SK-N-SH (cell line): Measurements from ENCODE around the gene CCNG2. TPM values are rescaled to one million over a fixed set of nuclear protein-coding genes. Genes with fewer than 3 reads are reported as not detected.

Experiments
- CTCF ChIA-PET: fragments of 300-600, 350-600 bp; formaldehyde crosslinking; extraction: SDS; loops from one replicate; lab custom pipeline; 2021; lab: Yijun Ruan, JAX
- POLR2A ChIA-PET: fragments of 350-600 bp; sonication (Branson Sonifier 250); formaldehyde crosslinking; extraction: SDS; loops from one replicate; lab custom pipeline; 2020; ENCODE audit warnings: antibody characterized with exemption, inconsistent platforms; lab: Yijun Ruan, JAX
- DNase-seq: peaks from one replicate; pipeline ENCODE4 v3.0.0; 2012
- H2AFZ ChIP-seq: fragments of 200-600 bp; sonication (generic); 2 replicates; pipeline ENCODE4 v1.8.1; 2016; ENCODE audit warnings: antibody characterized with exemption, mild to moderate bottlenecking, low read depth
- H3F3A ChIP-seq: fragments of 200-600 bp; sonication (generic); replicated peaks from 2 replicates; pipeline ENCODE3; 2016; ENCODE audit warnings: antibody characterized with exemption, mild to moderate bottlenecking; ENCODE audit not compliant: insufficient read depth
- H3K27ac ChIP-seq, 2 experiments: fragments of 200-500 bp in 1 of 2; fragments of 200-600 bp in 1 of 2; sonication (Bioruptor generic) in 1 of 2; sonication (generic), shearing (Covaris generic) in 1 of 2; 2 replicates each; pipeline versions ENCODE4 v1.5.1 to v1.6.1; 2014 to 2016; ENCODE audit warnings: low read depth in 2 of 2, inconsistent platforms in 1 of 2, low read length in 1 of 2, mild to moderate bottlenecking in 1 of 2, mixed read lengths in 1 of 2
- H3K27me3 ChIP-seq: fragments of 200-600 bp; sonication (generic), shearing (Covaris generic); 2 replicates; pipeline ENCODE4 v1.6.1; 2016; ENCODE audit warnings: mixed run types; ENCODE audit not compliant: insufficient read depth
- H3K36me3 ChIP-seq, 2 experiments: fragments of 200-500 bp in 1 of 2; fragments of 200-600 bp in 1 of 2; sonication (Bioruptor generic) in 1 of 2; sonication (generic) in 1 of 2; replicated peaks in 1 of 2; 2 replicates each; pipeline versions ENCODE3 to v1.5.1; 2014 to 2016; ENCODE audit warnings: low read length in 1 of 2, mild to moderate bottlenecking in 1 of 2; ENCODE audit not compliant: insufficient read depth in 2 of 2, control insufficient read depth in 1 of 2
- H3K4me1 ChIP-seq, 2 experiments: fragments of 200-500 bp in 1 of 2; fragments of 200-600 bp in 1 of 2; sonication (Bioruptor generic) in 1 of 2; sonication (generic), shearing (Covaris generic) in 1 of 2; 2 replicates each; pipeline versions ENCODE4 v1.5.1 to v1.6.1; 2014 to 2016; ENCODE audit warnings: low read depth in 1 of 2, low read length in 1 of 2, mixed run types in 1 of 2; ENCODE audit not compliant: insufficient read depth in 2 of 2, control insufficient read depth in 1 of 2
- H3K4me2 ChIP-seq: fragments of 200-600 bp; sonication (generic), shearing (Covaris generic); 2 replicates; pipeline ENCODE4 v1.6.1; 2017; ENCODE audit warnings: mixed run types
- H3K4me3 ChIP-seq, 2 experiments: fragments of 200-500 bp in 1 of 2; fragments of 200-600 bp in 1 of 2; sonication (Bioruptor generic) in 1 of 2; sonication (generic), shearing (Covaris generic) in 1 of 2; 2 replicates each; pipeline versions ENCODE4 v1.5.1 to v1.8.1; 2014 to 2016; ENCODE audit warnings: low read depth in 2 of 2, inconsistent platforms in 1 of 2, low read length in 1 of 2, mild to moderate bottlenecking in 1 of 2, mixed read lengths in 1 of 2, moderate library complexity in 1 of 2
- H3K79me2 ChIP-seq: fragments of 200-600 bp; sonication (generic); 2 replicates; pipeline ENCODE4 v1.8.1; 2017; ENCODE audit warnings: mild to moderate bottlenecking; ENCODE audit not compliant: insufficient read depth
- H3K9ac ChIP-seq: fragments of 200-600 bp; sonication (generic); 2 replicates; pipeline ENCODE4 v1.6.1; 2017; ENCODE audit warnings: mixed run types
- H3K9me2 ChIP-seq: fragments of 200-600 bp; sonication (generic); 2 replicates; pipeline ENCODE4 v1.6.1; 2017; ENCODE audit warnings: mixed run types
- H3K9me3 ChIP-seq: fragments of 200-600 bp; sonication (generic); 2 replicates; pipeline ENCODE4 v1.6.1; 2017; ENCODE audit warnings: mixed run types, mild to moderate bottlenecking, moderate library complexity
- H4K20me1 ChIP-seq: fragments of 200-600 bp; sonication (generic); 2 replicates; pipeline ENCODE4 v1.6.1; 2017; ENCODE audit warnings: mild to moderate bottlenecking, mixed run types; ENCODE audit not compliant: insufficient read depth
- CHD2 ChIP-seq: fragments of 150-350 bp; IDR thresholded peaks from 2 replicates; pipeline ENCODE4 v1.6.1; 2018; ENCODE audit warnings: low read length; ENCODE audit not compliant: partially characterized antibody
- ELF1 ChIP-seq: IDR thresholded peaks from 2 replicates; pipeline ENCODE4 v1.4.0; 2012
- EZH2phosphoT487 ChIP-seq: fragments of 200-600 bp; sonication (generic); IDR thresholded peaks from 2 replicates; pipeline ENCODE4 v1.6.1; 2017; ENCODE audit warnings: low read depth, mixed run types, mild to moderate bottlenecking, antibody characterized with exemption, moderate library complexity, borderline replicate concordance
- FOXM1 ChIP-seq: IDR thresholded peaks from 2 replicates; pipeline ENCODE4 v1.4.0; 2012; ENCODE audit warnings: low read depth, mild to moderate bottlenecking
- GABPA ChIP-seq: IDR thresholded peaks from 2 replicates; pipeline ENCODE4 v1.4.0; 2012; ENCODE audit warnings: low read depth, mild to moderate bottlenecking
- GATA2 ChIP-seq: sonication (generic); formaldehyde crosslinking; IDR thresholded peaks from 2 replicates; pipeline ENCODE4 v1.5.0; 2020; ENCODE audit warnings: mild to moderate bottlenecking, missing genetic modification reagents
- JUND ChIP-seq: IDR thresholded peaks from 2 replicates; pipeline ENCODE4 v1.4.0; 2012
- MXI1 ChIP-seq: IDR thresholded peaks from 2 replicates; pipeline ENCODE4 v1.6.1; 2012; ENCODE audit warnings: mild to moderate bottlenecking, low read depth, low read length, improper control_type of control experiment
- NFIC ChIP-seq: IDR thresholded peaks from 2 replicates; pipeline ENCODE4 v1.4.0; 2012; ENCODE audit warnings: borderline replicate concordance
- NRF1 ChIP-seq: IDR thresholded peaks from 2 replicates; pipeline ENCODE4 v1.6.1; 2012; ENCODE audit warnings: low read depth, mild to moderate bottlenecking, low read length
- POLR2AphosphoS5 ChIP-seq: IDR thresholded peaks from 2 replicates; pipeline ENCODE4 v1.6.1; 2012; ENCODE audit warnings: low read depth, low read length
- RAD21 ChIP-seq: IDR thresholded peaks from 2 replicates; pipeline ENCODE4 v1.6.1; 2012; ENCODE audit warnings: mild to moderate bottlenecking, low read length
- RXRA ChIP-seq: IDR thresholded peaks from 2 replicates; pipeline ENCODE4 v1.4.0; 2012; ENCODE audit warnings: low read depth, mild to moderate bottlenecking, borderline replicate concordance
- SMC3 ChIP-seq: IDR thresholded peaks from 2 replicates; pipeline ENCODE4 v1.6.1; 2012; ENCODE audit warnings: low read depth, low read length, improper control_type of control experiment
- TAF1 ChIP-seq: IDR thresholded peaks from 2 replicates; pipeline ENCODE4 v1.6.1; 2012; ENCODE audit warnings: low read depth, mild to moderate bottlenecking, low read length, moderate library complexity, borderline replicate concordance
- TCF12 ChIP-seq: IDR thresholded peaks from 2 replicates; pipeline ENCODE4 v1.4.0; 2012
- TEAD4 ChIP-seq: IDR thresholded peaks from 2 replicates; pipeline ENCODE4 v1.4.0; 2012; ENCODE audit warnings: mild to moderate bottlenecking, borderline replicate concordance; ENCODE audit not compliant: insufficient read depth
- WGBS: methylation state at CpG from one replicate; pipeline ENCODE4 v1.1.6; 2017; ENCODE audit warnings: low lambda C conversion rate; 5-methylcytosine and 5-hydroxymethylcytosine counted together
- polyA plus RNA-seq, 3 experiments: library from polyadenylated mRNA; depleted of rRNA; stranded (reverse); fragments of >200 nt; gene quantifications; 2 replicates each; pipeline ENCODE4 v1.2.3, GENCODE V29; 2012
- TF ChIP-seq, protein P1 (sequence below): fragments of 150-350 bp; IDR thresholded peaks from 2 replicates; pipeline ENCODE4 v1.6.1; 2017; ENCODE audit warnings: antibody characterized with exemption, low read length, low read depth, borderline replicate concordance
- TF ChIP-seq, protein P2 (sequence below): IDR thresholded peaks from 2 replicates; pipeline ENCODE4 v1.4.0; 2012; ENCODE audit warnings: low read depth, borderline replicate concordance
- TF ChIP-seq, protein P3 (sequence below): fragments of 150-350 bp; IDR thresholded peaks from 2 replicates; pipeline ENCODE4 v1.6.1; 2016; ENCODE audit warnings: mild to moderate bottlenecking, low read depth, low read length

CCNG2 gene
- polyA plus RNA-seq, 1 of the 3 experiments (the other 2 are of a cell fraction), result 8.9 TPM

DNA sequence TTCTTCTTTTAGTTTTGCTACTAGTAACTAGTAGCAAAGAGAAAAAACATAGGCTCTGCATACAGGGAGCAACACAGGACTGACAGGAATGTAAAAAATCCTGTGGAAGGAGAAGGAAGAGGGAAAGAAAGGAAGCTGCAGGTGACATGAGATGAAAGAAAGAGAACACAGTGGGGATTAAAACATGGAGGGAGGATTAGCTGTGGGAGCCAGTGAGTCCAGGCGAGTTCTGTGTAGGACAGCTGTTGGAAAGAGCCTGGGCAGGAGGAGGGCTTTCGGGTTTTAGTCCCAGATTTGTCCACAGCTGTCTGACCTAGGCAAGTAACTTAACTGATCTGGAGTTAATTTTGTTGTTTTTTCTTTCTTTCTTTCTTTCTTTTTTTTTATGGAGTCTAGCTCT is 21.6 kb downstream of the CCNG2 start:
- Histone ChIP-seq H3K27ac (no peak overlapping the region), H3K79me2 (no peaks in the 10 kb centered on the region), H3K27me3 (no peaks in the 10 kb centered on the region; the same call in 1 of the 2 replicates), H3K4me2 (no peak overlapping the region), H4K20me1 (no peaks in the 10 kb centered on the region), H3K9me3 (no peaks in the 10 kb centered on the region), H3K4me1 (no peaks in the 10 kb centered on the region), H3K9ac (no peak overlapping the region), H3K9me2 (no peaks in the 10 kb centered on the region), H2AFZ (no peak overlapping the region), H3F3A (no peaks in the 10 kb centered on the region), H3K4me3 (no peak overlapping the region), H3K36me3 (no peaks in the 10 kb centered on the region)
- no peak for DNase-seq
- POLR2A ChIA-PET, result interaction anchor here (1.4 kb wide), 1 partner anchor 11 kb away, joined by 6 read pairs; no protein-coding TSS in a partner anchor
- TF ChIP-seq NRF1, result no peak
- no peak for TF ChIP-seq JUND
- TF ChIP-seq ELF1, result no peak
- no peak for TF ChIP-seq TCF12
- TF ChIP-seq, protein P1, sequence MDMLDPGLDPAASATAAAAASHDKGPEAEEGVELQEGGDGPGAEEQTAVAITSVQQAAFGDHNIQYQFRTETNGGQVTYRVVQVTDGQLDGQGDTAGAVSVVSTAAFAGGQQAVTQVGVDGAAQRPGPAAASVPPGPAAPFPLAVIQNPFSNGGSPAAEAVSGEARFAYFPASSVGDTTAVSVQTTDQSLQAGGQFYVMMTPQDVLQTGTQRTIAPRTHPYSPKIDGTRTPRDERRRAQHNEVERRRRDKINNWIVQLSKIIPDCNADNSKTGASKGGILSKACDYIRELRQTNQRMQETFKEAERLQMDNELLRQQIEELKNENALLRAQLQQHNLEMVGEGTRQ, result no peak
- TF ChIP-seq SMC3, result no peak
- TF ChIP-seq CHD2, result no peak
- no peak for TF ChIP-seq TEAD4
- no peak for TF ChIP-seq TAF1
- TF ChIP-seq, protein P2, sequence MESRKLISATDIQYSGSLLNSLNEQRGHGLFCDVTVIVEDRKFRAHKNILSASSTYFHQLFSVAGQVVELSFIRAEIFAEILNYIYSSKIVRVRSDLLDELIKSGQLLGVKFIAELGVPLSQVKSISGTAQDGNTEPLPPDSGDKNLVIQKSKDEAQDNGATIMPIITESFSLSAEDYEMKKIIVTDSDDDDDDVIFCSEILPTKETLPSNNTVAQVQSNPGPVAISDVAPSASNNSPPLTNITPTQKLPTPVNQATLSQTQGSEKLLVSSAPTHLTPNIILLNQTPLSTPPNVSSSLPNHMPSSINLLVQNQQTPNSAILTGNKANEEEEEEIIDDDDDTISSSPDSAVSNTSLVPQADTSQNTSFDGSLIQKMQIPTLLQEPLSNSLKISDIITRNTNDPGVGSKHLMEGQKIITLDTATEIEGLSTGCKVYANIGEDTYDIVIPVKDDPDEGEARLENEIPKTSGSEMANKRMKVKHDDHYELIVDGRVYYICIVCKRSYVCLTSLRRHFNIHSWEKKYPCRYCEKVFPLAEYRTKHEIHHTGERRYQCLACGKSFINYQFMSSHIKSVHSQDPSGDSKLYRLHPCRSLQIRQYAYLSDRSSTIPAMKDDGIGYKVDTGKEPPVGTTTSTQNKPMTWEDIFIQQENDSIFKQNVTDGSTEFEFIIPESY, result no peak
- no peak for TF ChIP-seq FOXM1
- TF ChIP-seq, protein P3, sequence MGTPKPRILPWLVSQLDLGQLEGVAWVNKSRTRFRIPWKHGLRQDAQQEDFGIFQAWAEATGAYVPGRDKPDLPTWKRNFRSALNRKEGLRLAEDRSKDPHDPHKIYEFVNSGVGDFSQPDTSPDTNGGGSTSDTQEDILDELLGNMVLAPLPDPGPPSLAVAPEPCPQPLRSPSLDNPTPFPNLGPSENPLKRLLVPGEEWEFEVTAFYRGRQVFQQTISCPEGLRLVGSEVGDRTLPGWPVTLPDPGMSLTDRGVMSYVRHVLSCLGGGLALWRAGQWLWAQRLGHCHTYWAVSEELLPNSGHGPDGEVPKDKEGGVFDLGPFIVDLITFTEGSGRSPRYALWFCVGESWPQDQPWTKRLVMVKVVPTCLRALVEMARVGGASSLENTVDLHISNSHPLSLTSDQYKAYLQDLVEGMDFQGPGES, result no peak
- TF ChIP-seq GATA2, result no peak
- CTCF ChIA-PET, result interaction anchor here (1.4 to 1.6 kb wide), 2 partner anchors 13 to 25 kb away, joined by 3 to 6 read pairs; no protein-coding TSS in a partner anchor
- 61% methylated on average over 2 of the region's 2 CpGs for whole genome bisulfite sequencing

DNA sequence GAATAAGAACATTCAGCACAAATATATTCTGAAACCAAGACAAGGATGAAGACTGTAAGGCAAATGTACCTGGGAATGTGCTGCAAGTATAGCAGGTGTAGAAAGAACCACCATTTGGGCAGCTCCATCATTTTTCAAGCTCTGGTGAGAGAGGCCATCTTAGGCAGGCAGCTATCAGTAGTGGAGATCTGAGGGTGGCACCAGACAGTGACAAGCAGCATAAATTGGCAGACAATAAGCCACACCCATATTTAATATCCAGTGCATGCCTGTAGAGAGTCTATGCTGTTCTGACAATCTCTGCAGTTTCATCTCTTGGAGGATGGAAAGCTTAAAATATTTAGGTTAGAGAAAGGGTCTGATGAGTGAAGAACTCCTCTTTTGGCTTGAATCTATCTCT is 22.5 kb downstream of the CCNG2 start:
- ChIA-PET POLR2A (interaction anchor here (1.4 kb wide), 1 partner anchor 10 kb away, joined by 6 read pairs; no protein-coding TSS in a partner anchor), CTCF (interaction anchor here (0.6 to 1.6 kb wide), 3 partner anchors 11 to 24 kb away, joined by 3 to 6 read pairs (median 3); no protein-coding TSS in a partner anchor)
- Histone ChIP-seq H3K27me3 (no peaks in the 10 kb centered on the region; the same call in 1 of the 2 replicates), H3K4me2 (no peak overlapping the region), H3K4me3 (no peak overlapping the region), H3F3A (no peaks in the 10 kb centered on the region), H2AFZ (no peak overlapping the region), H4K20me1 (no peaks in the 10 kb centered on the region), H3K27ac (no peak overlapping the region), H3K9me2 (no peaks in the 10 kb centered on the region), H3K9ac (no peak overlapping the region), H3K4me1 (no peaks in the 10 kb centered on the region), H3K79me2 (no peaks in the 10 kb centered on the region), H3K36me3 (no peaks in the 10 kb centered on the region), H3K9me3 (no peaks in the 10 kb centered on the region)
- DNase-seq, result peak; percentile 15
- TF ChIP-seq RAD21, result no peak
- no peak for TF ChIP-seq POLR2AphosphoS5
- no peak for TF ChIP-seq GATA2
- TF ChIP-seq GABPA, result no peak
- TF ChIP-seq, protein P2, result no peak
- no peak for TF ChIP-seq TEAD4
- TF ChIP-seq MXI1, result no peak
- TF ChIP-seq NFIC, result no peak
- TF ChIP-seq EZH2phosphoT487, result no peak
- no peak for TF ChIP-seq RXRA
- no peak for TF ChIP-seq CHD2
- no peak for TF ChIP-seq TCF12
